ENCODE measurements around the gene VGLL4.

- TF ChIP-seq, protein P1, sequence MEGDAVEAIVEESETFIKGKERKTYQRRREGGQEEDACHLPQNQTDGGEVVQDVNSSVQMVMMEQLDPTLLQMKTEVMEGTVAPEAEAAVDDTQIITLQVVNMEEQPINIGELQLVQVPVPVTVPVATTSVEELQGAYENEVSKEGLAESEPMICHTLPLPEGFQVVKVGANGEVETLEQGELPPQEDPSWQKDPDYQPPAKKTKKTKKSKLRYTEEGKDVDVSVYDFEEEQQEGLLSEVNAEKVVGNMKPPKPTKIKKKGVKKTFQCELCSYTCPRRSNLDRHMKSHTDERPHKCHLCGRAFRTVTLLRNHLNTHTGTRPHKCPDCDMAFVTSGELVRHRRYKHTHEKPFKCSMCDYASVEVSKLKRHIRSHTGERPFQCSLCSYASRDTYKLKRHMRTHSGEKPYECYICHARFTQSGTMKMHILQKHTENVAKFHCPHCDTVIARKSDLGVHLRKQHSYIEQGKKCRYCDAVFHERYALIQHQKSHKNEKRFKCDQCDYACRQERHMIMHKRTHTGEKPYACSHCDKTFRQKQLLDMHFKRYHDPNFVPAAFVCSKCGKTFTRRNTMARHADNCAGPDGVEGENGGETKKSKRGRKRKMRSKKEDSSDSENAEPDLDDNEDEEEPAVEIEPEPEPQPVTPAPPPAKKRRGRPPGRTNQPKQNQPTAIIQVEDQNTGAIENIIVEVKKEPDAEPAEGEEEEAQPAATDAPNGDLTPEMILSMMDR (IDR thresholded peaks at IDR 0.05): no peak
- TF ChIP-seq POLR2A (IDR thresholded peaks at IDR 0.05): no peak
These were observed 109.5 kb downstream of the VGLL4 start for GRCh38 chr3:11534011-11534792.
